Lower lobe of right lung (tissue), 2 donors: ENCODE data around the gene FGD3. TPM values are rescaled to one million over a fixed set of nuclear protein-coding genes. Genes with fewer than 3 reads are reported as not detected.
A peak's percentile ranks its signal among the peaks of the same experiment; 100 is the strongest.

Source experiments
- ATAC-seq, 2 donors: fragments of 200-7000 bp; cut with Tn5 transposase; one replicate each; pipeline ENCODE4 v1.9.1; 2020 to 2022; ENCODE audit warnings: mild to moderate bottlenecking in 2 of 2, moderate library complexity in 2 of 2
- DNase-seq: peaks from one replicate; pipeline ENCODE4 v3.0.0-alpha.2; 2020
- H3K27ac ChIP-seq: fragments of 200-600 bp; one replicate; pipeline ENCODE4 v1.8.0; 2022
- H3K27me3 ChIP-seq: fragments of 200-600 bp; one replicate; pipeline ENCODE4 v1.8.0; 2022; ENCODE audit warnings: low read depth
- H3K36me3 ChIP-seq: fragments of 200-600 bp; one replicate; pipeline ENCODE4 v1.8.0; 2022; ENCODE audit warnings: mild to moderate bottlenecking
- H3K4me1 ChIP-seq: fragments of 200-600 bp; one replicate; pipeline ENCODE4 v1.8.0; 2022
- H3K4me3 ChIP-seq: fragments of 200-600 bp; one replicate; pipeline ENCODE4 v1.8.0; 2022; ENCODE audit warnings: mild to moderate bottlenecking
- H3K9me3 ChIP-seq: fragments of 200-600 bp; one replicate; pipeline ENCODE4 v1.8.0; 2022
- intact Hi-C: fragments of 100-400 bp; cut with DNase I; formaldehyde crosslinking; loops from one replicate; pipeline ENCODE4 v1.11.0; 2022
- total RNA-seq: library from RNA; stranded (reverse); fragmentation: NEBNext Ultra II Directional; extraction: Animal tissue kit (Norgen Biotek cat#: 25700); gene quantifications from one replicate; pipeline ENCODE4 v1.2.1, GENCODE V29; 2021
- TF ChIP-seq, protein P1 (sequence below): fragments of 200-600 bp; IDR thresholded peaks from one replicate; pipeline ENCODE4 v1.8.0; 2022; ENCODE audit warnings: antibody characterized with exemption, mild to moderate bottlenecking
- donor health status: DM: no; HTN: yes; CAD: no; lungs with severe emphysema.

FGD3 gene
- total RNA-seq, 1 donor from 2014 or later: 23.9 TPM

- Histone ChIP-seq H3K36me3 (no peaks in the 10 kb centered on the region), H3K4me3 (no peak overlapping the region), H3K4me1 (peaks cover 13% of the 10 kb centered on the region), H3K27ac (peak overlapping the region; percentile 6), H3K9me3 (no peaks in the 10 kb centered on the region), H3K27me3 (no peaks in the 10 kb centered on the region)
- TF ChIP-seq, protein P1, sequence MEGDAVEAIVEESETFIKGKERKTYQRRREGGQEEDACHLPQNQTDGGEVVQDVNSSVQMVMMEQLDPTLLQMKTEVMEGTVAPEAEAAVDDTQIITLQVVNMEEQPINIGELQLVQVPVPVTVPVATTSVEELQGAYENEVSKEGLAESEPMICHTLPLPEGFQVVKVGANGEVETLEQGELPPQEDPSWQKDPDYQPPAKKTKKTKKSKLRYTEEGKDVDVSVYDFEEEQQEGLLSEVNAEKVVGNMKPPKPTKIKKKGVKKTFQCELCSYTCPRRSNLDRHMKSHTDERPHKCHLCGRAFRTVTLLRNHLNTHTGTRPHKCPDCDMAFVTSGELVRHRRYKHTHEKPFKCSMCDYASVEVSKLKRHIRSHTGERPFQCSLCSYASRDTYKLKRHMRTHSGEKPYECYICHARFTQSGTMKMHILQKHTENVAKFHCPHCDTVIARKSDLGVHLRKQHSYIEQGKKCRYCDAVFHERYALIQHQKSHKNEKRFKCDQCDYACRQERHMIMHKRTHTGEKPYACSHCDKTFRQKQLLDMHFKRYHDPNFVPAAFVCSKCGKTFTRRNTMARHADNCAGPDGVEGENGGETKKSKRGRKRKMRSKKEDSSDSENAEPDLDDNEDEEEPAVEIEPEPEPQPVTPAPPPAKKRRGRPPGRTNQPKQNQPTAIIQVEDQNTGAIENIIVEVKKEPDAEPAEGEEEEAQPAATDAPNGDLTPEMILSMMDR: no peak
- DNase-seq (no peak), ATAC-seq (no peak)
- intact Hi-C loops: no loop called here
Observed at GRCh38 chr9:92960561-92961290, 13.4 kb downstream of the FGD3 start.

GRCh38 chr9:92961627-92962302 is 14.4 kb downstream of the FGD3 start:
- Histone ChIP-seq H3K27me3 (no peaks in the 10 kb centered on the region), H3K4me3 (no peak overlapping the region), H3K9me3 (no peaks in the 10 kb centered on the region), H3K4me1 (peaks cover 13% of the 10 kb centered on the region), H3K27ac (no peak overlapping the region), H3K36me3 (no peaks in the 10 kb centered on the region)
- TF ChIP-seq, protein P1: no peak
- intact Hi-C loops: no loop called here
- no peak for DNase-seq
- no peak for ATAC-seq

- Histone ChIP-seq H3K4me1 (peaks cover 15% of the 10 kb centered on the region), H3K4me3 (no peak overlapping the region), H3K27me3 (no peaks in the 10 kb centered on the region), H3K36me3 (no peaks in the 10 kb centered on the region), H3K9me3 (no peaks in the 10 kb centered on the region), H3K27ac (no peak overlapping the region)
- ATAC-seq (no peak), DNase-seq (no peak)
- intact Hi-C loops: no loop called here
- TF ChIP-seq, protein P1: no peak
Observed at GRCh38 chr9:92962303-92962649, 15.0 kb downstream of the FGD3 start.

GRCh38 chr9:92962846-92963245 is 15.5 kb downstream of the FGD3 start:
- H3K36me3 ChIP-seq: no peaks in the 10 kb centered on the region
- no peaks in the 10 kb centered on the region for H3K9me3 ChIP-seq
- intact Hi-C loops: no loop called here
- H3K4me3 ChIP-seq: no peak overlapping the region
- TF ChIP-seq, protein P1: no peak
- ATAC-seq: no peak
- H3K27me3 ChIP-seq: no peaks in the 10 kb centered on the region
- no peak for DNase-seq
- H3K4me1 ChIP-seq: peaks cover 21% of the 10 kb centered on the region
- H3K27ac ChIP-seq: peak overlapping the region; percentile 86

GRCh38 chr9:92963831-92964606 is 16.7 kb downstream of the FGD3 start:
- peaks cover 21% of the 10 kb centered on the region for H3K4me1 ChIP-seq
- no peaks in the 10 kb centered on the region for H3K27me3 ChIP-seq
- TF ChIP-seq, protein P1: no peak
- intact Hi-C loops: no loop called here
- H3K27ac ChIP-seq: peak overlapping the region; percentile 86
- no peaks in the 10 kb centered on the region for H3K36me3 ChIP-seq
- H3K9me3 ChIP-seq: no peaks in the 10 kb centered on the region
- H3K4me3 ChIP-seq: peak overlapping the region; percentile 57
- DNase-seq (peak; percentile 70), ATAC-seq (peak; percentile 60 to 63)
